ENCODE data around the gene RPL10.

Gene RPL10

DNA sequence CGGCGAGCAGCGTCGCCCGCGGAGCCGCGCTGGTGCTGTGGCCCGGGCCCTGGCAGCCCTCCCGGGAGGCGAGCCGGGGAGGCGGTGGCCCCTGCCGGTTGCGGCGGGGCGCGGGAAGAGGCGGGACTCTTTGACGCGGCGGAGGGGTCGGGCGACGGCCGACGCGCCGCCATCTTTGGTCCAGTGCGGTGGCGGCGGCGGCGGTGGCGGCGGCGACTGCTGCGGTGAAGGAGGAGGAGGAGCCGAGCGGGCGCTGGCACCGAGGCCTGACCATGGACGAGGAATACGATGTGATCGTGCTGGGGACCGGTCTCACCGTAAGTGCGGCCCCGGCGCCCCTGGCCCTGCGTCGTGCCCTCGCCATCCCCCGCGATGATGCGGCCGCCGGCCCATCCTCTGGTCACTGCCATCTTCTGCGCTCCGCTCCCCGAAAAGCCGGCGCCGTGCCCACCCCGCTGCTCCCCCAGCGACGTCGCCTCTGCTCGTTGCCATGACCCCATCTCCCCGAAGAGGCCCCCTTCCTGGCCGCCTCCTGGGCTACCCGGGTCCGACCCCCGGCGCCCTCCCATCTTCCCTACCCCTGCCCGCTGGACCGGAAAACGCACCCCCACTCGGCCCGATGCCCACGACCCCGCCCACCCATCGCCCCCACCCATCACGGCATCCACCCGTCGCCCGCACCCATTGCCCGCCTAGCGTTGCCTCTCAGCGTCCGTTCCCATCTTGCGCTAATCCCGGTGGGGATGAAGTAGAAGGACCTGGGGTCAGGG is 39.0 kb downstream of the RPL10 start, which contains the start of gene GDI1:
Gene GDI1 (plus strand): TSS at position 172 of the 770 bp plus-strand sequence. CDS start 101 bp downstream, at position 273.
- in situ Hi-C loops (cut with HindIII; ENCODE audit: low pct_ligation_motif_present, low pct_unique_long_range_greater_than_20kb, low sequenced_read_pairs) = no loop called here
- DNase-seq = peak; percentile 31

DNA sequence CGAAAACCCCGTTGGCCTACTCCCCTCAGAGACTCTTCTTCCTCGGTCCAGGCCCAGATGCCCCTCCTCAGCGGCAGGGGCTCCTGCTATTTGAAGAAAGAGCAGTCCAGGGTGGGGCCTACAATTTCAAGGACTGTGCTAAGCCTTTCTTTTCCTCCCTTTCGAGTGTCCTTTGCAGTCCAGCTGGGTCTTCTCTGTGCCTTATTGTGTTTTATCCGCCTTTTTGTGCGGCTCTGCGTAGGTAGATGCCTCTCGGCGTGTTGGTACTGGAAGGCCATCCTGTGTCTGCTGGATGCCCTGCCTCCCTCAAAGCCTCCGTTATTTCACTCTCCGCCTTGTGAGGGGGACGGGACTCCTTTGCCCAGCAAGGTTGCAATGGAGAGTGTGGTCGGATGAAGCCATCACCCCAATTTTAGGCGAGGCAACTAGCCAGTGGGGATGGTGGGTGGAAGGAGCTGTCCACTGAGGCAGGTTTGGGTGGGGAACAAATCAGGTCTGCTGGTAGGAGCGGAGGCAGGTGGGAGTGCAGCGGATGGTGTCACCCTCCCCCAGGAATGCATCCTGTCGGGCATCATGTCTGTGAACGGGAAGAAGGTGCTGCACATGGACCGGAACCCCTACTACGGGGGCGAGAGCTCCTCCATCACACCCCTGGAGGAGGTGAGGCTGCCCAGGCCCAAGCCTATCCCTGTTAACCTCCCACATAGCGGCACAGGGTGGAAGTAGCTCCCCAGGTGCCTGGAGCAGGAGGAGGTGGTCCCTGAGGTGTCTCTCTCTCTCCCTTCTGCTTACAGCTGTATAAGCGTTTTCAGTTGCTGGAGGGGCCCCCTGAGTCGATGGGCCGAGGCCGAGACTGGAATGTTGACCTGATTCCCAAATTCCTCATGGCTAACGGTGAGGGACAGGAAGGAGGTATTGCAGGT is 40.1 kb downstream of the RPL10 start:
- in situ Hi-C loops (cut with HindIII; ENCODE audit: low pct_ligation_motif_present, low pct_unique_long_range_greater_than_20kb, low sequenced_read_pairs) = no loop called here
- DNase-seq = no peak

DNA sequence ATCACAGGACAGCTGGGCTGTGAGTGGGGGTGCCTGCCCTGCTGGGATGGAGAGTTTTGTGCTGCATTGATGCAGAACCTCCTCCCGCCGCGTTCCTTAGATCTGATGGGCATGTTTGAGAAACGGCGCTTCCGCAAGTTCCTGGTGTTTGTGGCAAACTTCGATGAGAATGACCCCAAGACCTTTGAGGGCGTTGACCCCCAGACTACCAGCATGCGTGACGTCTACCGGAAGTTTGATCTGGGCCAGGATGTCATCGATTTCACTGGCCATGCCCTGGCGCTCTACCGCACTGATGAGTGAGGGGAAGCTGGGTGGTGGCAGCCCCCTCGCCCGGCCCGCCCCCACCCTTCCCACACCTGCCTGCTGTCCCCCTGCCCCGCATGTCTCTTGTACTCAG is 41.7 kb downstream of the RPL10 start:
- no peak for DNase-seq
- in situ Hi-C loops (cut with HindIII; ENCODE audit: low pct_ligation_motif_present, low pct_unique_long_range_greater_than_20kb, low sequenced_read_pairs) = no loop called here

DNA sequence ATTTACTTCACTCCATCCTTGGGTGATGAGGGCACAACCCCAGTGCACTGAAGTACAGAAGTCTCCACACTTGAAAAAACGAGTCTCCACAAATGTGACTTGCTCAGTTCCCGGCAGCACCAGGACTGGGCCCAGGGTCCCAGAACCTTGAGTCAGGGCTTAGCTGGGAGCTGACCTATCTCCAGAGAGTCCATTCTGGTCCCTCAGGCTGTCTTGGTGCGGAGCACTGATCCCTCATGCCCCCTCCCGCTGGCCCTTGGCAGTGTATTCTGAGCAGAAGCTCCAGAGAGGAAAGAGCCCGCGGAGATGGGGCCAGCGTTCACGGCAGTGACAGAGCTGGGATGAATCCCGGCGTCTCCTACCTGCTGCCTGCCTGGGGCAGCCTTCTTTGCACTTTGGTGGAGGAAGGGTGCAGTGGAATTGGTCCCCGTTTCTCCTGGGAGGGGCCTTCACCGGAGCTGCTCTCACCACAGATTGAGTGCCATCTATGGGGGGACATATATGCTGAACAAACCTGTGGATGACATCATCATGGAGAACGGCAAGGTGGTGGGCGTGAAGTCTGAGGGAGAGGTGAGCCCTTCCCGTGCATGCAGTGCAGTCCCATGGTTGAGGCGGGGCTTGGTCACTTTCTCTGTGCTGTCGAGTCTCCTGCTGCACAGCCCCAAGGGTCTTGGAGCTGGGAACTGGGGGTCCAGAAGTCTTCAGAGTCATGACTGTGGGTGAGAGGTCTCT is 42.6 kb downstream of the RPL10 start:
- in situ Hi-C loops (cut with HindIII; ENCODE audit: low pct_ligation_motif_present, low pct_unique_long_range_greater_than_20kb, low sequenced_read_pairs) = no loop called here
- no peak for DNase-seq

DNA sequence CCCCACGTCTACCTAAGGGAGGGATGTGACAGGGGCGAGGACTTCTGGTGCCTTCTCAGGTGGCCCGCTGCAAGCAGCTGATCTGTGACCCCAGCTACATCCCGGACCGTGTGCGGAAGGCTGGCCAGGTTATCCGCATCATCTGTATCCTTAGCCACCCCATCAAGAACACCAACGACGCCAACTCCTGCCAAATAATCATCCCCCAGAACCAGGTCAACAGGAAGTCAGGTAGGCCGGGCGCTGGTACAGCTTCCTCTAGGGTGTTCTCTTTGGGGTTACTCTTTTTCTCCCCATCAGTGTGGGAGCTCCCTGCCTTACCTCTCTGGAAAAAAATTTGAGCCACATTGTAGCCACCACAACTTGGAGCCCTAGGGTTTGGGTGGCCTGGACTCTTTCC is 43.4 kb downstream of the RPL10 start:
- in situ Hi-C loops (cut with HindIII; ENCODE audit: low pct_ligation_motif_present, low pct_unique_long_range_greater_than_20kb, low sequenced_read_pairs) = no loop called here
- no peak for DNase-seq

DNA sequence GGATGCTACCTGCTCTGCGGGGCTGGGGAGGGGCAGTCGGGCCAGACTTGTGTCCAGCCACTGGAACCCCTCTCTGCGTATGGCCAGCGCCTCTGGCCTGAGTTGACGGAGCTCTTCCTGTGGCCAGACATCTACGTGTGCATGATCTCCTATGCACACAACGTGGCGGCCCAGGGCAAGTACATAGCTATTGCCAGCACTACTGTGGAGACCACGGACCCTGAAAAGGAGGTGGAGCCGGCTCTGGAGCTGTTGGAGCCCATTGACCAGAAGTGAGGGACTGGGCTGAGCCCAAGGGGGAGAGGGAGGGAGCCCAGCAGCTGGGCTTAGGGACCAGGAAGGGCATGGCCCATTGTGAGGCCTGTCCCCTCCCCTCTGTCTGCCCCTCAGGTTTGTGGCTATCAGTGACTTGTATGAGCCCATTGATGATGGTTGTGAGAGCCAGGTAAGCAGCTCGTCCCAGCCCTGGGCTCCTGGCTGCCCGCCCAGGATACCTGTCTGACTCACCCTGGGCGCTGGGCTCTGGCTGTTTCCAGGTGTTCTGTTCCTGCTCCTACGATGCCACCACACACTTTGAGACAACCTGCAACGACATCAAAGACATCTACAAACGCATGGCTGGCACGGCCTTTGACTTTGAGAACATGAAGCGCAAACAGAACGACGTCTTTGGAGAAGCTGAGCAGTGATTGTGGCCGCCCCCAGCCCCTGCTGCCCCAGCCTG is 44.0 kb downstream of the RPL10 start:
- no peak for DNase-seq
- in situ Hi-C loops (cut with HindIII; ENCODE audit: low pct_ligation_motif_present, low pct_unique_long_range_greater_than_20kb, low sequenced_read_pairs) = no loop called here

DNA sequence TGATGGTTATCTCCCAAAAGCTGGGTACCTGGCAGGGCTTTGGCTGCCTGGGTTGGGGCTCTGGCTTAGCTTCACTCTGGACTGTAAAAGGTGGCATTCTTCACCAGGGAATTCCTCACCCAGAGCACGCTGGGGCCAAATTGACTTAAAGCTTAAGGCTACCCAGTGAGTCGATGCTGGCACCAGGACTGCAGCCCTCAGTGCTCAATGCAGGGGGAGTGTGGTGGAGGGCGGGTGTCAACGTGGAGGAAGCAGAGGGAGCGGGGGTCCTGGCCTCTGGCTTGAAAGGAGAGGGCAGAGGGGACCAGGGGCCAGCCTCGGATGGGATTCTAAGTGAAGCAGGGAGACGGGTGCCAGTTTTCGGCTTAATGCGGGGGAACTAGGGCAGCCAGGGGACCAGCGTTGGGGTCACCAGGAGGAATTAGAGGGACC is 45.3 kb downstream of the RPL10 start:
- peak; percentile 0 for DNase-seq
- in situ Hi-C loops (cut with HindIII; ENCODE audit: low pct_ligation_motif_present, low pct_unique_long_range_greater_than_20kb, low sequenced_read_pairs) = no loop called here

DNA sequence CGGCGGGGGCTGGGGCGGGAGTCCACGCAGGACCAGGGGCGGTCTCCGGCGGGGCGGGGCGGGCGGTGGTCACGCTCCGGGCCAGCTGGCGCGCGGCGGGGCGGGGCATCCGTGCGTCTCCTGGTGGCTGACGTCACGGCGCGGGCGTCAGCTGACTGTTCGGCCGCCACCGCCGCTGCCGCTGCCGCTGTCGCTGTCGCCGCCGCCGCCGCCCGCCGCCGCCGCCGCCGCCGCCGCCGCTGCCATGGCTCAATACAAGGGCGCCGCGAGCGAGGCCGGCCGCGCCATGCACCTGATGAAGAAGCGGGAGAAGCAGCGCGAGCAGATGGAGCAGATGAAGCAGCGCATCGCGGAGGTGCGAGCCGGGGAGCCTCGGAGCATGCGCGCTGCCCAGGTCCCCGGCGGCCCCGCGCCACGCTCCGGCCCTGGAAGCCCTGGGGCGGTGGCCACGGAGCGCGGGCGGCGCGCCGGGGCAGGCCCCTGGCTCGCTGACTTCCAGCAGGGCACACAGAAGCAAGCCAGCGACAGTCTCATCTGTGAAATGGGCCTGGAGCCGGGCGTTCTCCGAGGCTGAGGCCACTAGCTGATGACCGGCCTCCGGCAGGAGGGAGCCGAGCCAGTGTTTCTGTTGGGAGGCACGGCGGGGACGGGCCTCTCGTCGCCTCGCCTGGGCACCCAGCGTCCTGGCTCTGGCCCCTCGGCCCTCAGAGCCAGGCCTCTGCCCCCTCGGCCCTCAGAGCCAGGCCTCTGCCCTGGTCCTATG is 46.0 kb downstream of the RPL10 start, which contains the start of gene FAM50A:
Gene FAM50A (plus strand): TSS at position 150 of the 763 bp plus-strand sequence. CDS start 95 bp downstream, at position 245.
- DNase-seq = peak; percentile 39
- in situ Hi-C loops (cut with HindIII; ENCODE audit: low pct_ligation_motif_present, low pct_unique_long_range_greater_than_20kb, low sequenced_read_pairs) = no loop called here

DNA sequence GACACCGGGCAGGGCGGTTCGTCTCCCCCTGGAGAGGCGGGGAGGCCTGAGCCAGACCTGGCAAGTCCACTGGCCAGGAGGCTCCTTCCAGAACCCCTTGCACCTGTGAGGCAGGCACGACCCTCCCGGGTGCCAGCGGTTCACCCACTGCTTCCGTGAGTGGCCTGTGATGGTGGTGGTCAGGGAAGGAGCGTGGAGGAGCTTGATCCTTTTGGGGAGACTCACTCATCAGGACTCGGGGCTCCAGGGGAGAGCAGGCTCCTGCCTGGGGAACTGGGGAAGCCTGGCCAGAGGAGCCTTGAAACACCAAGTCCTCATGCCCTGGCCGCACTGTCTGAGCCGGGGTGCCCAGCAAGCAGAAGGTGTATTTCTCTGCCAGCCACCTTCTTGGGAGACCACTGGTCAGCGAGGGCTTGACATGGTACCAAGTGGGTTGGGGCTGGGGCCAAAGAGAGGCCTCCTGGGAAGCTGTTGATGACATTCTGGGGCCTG is 46.6 kb downstream of the RPL10 start:
- DNase-seq = no peak
- in situ Hi-C loops (cut with HindIII; ENCODE audit: low pct_ligation_motif_present, low pct_unique_long_range_greater_than_20kb, low sequenced_read_pairs) = no loop called here

DNA sequence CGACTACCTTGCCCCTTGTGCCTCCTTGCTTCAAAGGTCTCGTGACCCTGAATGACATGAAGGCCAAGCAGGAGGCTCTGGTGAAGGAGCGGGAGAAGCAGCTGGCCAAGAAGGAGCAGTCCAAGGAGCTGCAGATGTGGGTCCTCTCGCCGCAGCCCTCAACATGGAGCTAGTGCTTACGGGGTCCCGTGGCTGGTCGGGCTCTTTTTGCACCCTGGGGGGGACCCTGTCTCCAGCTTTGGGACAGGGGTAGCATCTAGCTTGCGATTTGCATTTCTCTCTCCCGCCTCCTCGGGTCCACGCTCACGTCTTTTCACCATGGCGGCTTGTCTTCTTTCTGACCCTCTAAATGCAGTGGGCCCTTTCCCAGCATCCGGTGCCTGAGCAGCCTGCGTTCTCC is 47.6 kb downstream of the RPL10 start:
- in situ Hi-C loops (cut with HindIII; ENCODE audit: low pct_ligation_motif_present, low pct_unique_long_range_greater_than_20kb, low sequenced_read_pairs) = no loop called here

DNA sequence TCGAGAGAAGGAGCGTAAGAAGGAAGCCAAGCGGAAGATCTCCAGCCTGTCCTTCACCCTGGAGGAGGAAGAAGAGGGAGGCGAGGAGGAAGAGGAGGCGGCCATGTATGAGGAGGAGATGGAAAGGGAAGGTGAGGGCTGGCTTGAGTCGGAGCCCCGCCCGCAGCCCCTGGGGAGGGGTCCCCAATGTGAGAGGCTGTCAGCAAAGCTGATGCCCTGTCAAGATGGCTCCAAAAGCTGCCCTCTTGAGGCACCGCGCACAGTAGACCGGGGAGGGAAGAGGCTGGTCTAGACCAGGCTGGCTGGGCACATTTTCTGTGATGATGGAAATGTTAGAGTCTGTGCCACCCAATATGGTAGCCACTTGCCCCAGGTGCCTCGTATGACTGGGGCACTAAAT is 48.3 kb downstream of the RPL10 start:
- in situ Hi-C loops (cut with HindIII; ENCODE audit: low pct_ligation_motif_present, low pct_unique_long_range_greater_than_20kb, low sequenced_read_pairs) = no loop called here
- DNase-seq = no peak

More for the DNA sequence above, 47.6 kb downstream of the RPL10 start:
- DNase-seq = no peak

DNA sequence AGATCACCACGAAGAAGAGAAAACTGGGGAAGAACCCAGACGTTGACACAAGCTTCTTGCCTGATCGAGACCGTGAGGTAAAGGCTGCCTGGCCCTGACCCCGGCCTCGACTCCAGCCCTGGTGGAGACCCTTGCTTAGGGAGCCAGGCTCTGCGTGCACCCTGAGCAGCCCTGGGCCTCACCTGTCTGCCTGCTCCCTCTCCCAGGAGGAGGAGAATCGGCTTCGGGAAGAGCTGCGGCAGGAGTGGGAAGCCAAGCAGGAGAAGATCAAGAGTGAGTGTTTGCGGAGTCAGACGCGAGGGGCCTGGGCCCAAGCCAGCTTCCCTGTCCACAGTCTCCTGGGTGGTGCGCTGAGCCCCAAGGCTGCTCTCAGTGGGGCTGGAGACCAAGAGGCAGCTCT is 50.3 kb downstream of the RPL10 start:
- in situ Hi-C loops (cut with HindIII; ENCODE audit: low pct_ligation_motif_present, low pct_unique_long_range_greater_than_20kb, low sequenced_read_pairs) = no loop called here
- DNase-seq = no peak

DNA sequence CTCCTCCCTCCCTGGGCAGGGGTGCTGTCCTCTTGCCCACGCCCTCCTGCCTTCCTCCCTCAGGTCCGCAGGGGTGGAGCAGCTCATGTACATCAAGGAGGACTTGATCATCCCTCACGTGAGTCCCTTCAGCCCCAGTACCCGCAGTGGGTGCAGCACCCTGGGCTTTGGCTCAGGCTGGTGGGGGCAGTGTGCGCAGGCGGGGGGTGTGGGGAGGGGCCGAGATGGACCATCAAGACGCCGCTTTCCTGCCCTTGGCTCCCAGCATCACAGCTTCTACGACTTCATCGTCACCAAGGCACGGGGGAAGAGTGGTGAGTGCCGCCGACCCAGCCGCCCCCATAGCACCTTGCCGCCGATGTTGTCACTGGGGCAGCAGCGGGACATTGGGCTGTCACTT is 51.4 kb downstream of the RPL10 start:
- no peak for DNase-seq
- in situ Hi-C loops (cut with HindIII; ENCODE audit: low pct_ligation_motif_present, low pct_unique_long_range_greater_than_20kb, low sequenced_read_pairs) = no loop called here

DNA sequence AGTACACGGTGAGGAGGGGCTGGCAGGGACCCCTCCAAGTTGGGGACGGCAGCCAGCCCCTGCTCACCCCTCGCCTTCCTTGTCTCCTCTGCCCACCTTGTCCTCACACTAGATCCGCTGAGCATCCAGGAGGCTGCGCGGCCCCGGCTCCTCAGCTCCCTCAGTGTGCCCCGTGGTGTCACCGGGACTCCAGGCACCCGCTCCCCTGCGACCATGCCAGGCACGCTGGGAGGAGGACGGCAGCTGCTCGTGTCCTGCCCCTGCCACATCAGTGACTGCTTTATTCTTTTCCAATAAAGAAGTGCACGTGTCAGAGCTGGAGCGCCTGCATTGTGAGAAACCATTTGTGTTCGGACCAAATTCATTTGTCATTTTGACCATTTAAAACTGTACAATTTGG is 52.1 kb downstream of the RPL10 start:
- in situ Hi-C loops (cut with HindIII; ENCODE audit: low pct_ligation_motif_present, low pct_unique_long_range_greater_than_20kb, low sequenced_read_pairs) = no loop called here
- no peak for DNase-seq

Measured in ACHN (cell line).